HG03196 (cell line): Measurements from ENCODE around the gene KIAA2012.
"Not testable (repeated sequence)": the region's sequence is repeated elsewhere in the genome, so short reads cannot be mapped to it uniquely, and the experiment has no call there.

Experiments
- ATAC-seq: cut with Tn5 transposase; IDR thresholded peaks from one replicate; pipeline ENCODE4 v1.9.1; 2021; ENCODE audit not compliant: unreplicated experiment

Gene KIAA2012

GRCh38 chr2:202186641-202187202 is 113.7 kb downstream of the KIAA2012 start:
- ATAC-seq: no peak

DNA sequence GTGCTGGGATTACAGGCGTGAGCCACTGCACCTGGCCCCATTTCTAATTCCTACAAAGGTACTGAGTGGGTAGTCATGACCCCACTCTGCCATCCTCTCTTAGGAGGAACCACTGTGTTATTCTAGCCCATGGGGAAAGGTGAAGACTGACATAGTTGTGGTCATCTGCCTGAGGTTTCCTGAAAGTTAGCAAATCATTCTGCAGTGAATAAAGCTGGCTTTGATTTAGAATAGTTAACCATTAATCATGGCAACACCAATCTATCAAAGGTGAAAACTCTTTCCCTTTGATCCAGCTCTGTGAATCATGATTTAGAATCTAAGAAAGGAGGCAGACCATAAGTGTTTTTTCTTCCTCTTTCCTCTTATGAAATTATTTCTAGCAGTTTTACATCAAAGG is 114.5 kb downstream of the KIAA2012 start:
- ATAC-seq: no peak

GRCh38 chr2:202193305-202193704 is 120.2 kb downstream of the KIAA2012 start:
- ATAC-seq: no peak

GRCh38 chr2:202193881-202194353 is 120.9 kb downstream of the KIAA2012 start:
- ATAC-seq: no peak

GRCh38 chr2:202194418-202194817 is 121.4 kb downstream of the KIAA2012 start:
- ATAC-seq: no peak

DNA sequence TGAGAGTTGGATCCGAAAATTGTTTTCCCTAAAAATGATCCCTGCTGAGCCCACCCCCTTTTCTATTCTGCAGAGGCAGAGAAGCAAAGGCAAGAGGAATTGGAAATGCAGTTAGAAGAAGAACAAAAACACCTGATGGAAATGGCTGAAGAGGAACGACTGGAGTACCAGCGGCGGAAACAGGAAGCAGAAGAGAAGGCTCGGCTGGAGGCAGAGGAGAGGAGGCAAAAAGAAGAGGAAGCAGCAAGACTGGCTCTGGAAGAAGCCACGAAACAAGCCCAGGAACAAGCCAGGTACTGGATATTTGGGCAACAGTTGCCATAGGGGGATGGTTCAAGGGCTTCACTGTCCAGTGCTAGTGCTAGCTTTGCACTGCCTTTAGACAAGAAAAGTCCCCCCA is 123.7 kb downstream of the KIAA2012 start:
- no peak for ATAC-seq

- ATAC-seq: no peak
These were observed 128.4 kb downstream of the KIAA2012 start for GRCh38 chr2:202201220-202202160.

DNA sequence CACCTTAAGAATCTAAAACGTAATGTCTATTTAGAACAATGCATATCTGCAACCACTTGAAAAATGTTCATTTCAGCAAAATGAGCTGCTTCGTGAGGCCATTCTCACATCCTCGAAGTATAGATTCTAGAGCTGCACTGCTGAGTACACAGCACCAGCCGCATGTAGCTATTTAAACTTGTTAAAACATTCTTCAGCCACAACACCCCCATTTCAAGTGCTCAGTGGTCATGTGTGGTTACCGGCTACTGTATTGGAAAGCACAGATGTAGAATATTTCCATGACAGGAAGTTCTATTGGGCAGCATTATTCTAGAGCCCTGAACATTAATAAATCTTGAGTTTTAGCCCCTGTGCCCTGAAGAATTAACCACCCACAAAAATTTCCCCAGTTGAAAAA is 130.3 kb downstream of the KIAA2012 start:
- no peak for ATAC-seq

DNA sequence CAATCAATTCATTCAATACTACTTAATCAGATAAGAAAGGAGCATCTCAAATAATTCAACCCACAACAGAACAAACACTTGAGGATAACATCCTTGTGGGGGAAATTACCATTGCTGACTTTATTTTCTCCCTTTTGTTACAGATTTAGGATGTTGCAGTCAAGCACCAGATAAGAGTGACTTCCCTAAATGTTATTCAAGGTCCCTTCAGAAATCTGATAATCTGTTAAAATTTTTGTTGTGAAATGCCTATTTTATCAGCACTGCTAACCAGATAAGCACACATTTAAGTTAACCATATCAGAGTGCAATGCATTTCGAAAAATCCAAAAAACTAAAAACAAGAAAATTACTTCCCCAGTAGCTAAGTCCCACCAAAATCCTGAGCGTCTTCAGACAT is 131.8 kb downstream of the KIAA2012 start:
- no peak for ATAC-seq

GRCh38 chr2:202208526-202208925 is 135.5 kb downstream of the KIAA2012 start:
- ATAC-seq: no peak

DNA sequence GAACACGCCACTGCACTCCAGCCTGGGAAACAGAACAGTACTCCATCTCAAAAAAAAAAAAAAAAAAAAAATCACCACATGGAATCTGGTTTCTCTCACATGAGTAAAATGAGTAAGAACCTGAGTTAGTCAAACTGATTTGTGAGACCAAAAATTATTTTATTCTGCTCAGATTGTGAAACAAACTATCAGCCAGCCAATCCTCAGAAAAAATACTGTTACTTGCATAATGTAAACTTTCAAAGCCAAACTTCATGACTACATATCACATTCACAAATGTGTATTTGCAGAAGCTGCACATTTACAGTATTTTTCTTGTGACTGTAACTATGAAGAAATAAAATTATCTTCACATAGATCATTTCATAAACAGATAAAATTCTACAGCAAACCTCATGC is 142.1 kb downstream of the KIAA2012 start:
- no peak for ATAC-seq

- ATAC-seq: no peak
These were observed 148.8 kb downstream of the KIAA2012 start for GRCh38 chr2:202221873-202222272.

GRCh38 chr2:202237787-202238233 is 164.8 kb downstream of the KIAA2012 start:
- peak; percentile 26 for ATAC-seq

DNA sequence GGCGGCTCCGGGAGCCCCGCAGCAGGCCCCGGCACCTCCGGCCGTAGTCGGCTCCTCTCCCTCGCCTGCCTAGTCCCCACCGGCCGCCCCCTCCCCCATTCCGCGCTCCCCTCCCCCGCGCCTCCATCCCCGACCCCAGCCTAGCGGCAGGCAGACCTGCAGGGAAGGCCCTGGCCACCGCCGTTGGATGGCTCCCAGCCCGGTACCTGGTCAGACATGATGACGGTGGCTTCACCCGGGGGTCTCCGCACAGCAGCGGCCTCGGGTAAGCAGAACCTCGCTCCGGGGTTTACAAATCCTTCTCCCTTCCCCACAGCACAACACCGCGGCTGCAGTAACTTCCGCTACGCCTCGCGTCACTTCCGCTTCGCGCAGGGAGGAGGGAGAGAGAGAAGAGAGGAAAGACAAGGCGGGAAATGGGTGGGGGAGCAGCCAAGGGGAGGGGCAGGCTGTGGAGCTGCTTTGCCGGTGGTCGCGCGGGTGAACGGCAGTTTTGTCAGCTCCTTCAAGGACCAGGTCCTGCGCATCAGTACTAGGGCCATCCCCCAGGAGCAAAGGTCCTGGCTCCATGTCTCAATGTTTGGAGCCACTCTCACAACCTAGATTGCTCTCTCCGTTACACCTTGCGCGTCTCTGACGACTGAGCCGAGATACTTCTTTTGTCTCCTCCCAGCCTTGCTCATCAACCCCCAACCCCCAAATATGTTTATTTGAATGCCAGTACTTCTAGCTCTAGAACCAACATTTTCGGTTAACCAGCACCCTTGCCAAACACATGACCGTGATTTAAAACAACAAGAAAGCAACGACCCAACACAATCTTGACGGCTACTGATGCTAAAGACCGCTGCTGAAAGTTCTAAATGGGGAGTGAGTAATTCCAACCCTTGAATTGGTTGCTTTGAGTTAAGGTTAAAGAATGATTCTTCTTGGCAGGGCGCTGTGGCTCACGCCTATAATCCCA is 165.5 kb downstream of the KIAA2012 start, which contains the start of gene SUMO1:
Gene SUMO1, minus strand, starts transcription at position 364 of the 964 bp plus-strand sequence. Its CDS starts 146 bp downstream, at position 218.
- ATAC-seq: peak; percentile 98

- ATAC-seq: not testable (repeated sequence)
These were observed 174.7 kb downstream of the KIAA2012 start for GRCh38 chr2:202247710-202248109.

- ATAC-seq: no peak
These were observed 176.6 kb downstream of the KIAA2012 start for GRCh38 chr2:202249521-202250253.

- ATAC-seq: no peak
These were observed 178.4 kb downstream of the KIAA2012 start for GRCh38 chr2:202251494-202251893.
